ENCODE results near the gene ANKRD9. TPM values are rescaled to one million over a fixed set of nuclear protein-coding genes. Genes with fewer than 3 reads are reported as not detected.

ANKRD9 gene
- total and polyA plus RNA-seq, 9 of the 15 experiments (the other 6 are each of a cell fraction or from before 2014, with no cell fraction given): 0.04 to 32.9 (median 5.3) TPM

DNA sequence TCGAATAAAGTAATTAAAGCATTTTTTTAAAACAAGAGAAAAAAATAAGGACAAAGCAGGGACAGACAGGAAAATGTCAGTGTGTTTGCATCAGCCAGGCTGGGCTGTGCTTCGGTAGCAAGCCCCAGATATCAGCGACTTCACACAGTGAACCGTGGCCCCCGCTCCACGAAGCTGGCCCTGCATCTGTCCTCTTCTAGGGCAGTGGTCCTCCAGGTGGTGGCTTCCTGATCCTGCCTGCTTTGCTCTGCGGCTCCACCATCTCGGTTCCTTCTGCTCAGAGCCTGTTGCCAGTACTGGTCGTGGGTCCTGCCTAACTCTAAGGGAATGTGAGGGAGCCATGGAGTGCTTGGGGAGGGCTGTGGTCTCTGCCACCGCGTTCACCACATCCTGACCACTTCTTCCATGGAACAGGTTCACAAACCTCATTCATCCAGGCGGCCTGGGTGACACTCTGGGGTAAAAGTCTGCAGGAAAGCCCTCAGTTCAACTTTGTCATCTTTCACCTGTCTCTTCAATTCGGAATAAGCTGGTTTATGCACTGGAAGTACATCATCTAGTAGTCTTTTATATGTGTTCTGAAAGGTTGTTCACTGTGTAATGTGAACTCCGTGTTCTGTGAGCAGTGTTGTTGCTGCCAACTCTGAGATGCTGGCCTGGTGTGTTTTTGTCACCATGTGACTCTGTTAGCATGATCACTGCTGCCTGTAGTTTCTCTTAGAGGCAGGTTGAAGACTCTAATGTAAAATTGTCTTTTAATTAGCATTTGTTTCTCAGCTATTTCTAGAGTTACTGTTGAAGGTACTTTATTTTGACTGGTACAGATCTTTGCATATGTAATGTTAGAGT is 47.9 kb downstream of the ANKRD9 start (continued):
- TF ChIP-seq, protein P1, sequence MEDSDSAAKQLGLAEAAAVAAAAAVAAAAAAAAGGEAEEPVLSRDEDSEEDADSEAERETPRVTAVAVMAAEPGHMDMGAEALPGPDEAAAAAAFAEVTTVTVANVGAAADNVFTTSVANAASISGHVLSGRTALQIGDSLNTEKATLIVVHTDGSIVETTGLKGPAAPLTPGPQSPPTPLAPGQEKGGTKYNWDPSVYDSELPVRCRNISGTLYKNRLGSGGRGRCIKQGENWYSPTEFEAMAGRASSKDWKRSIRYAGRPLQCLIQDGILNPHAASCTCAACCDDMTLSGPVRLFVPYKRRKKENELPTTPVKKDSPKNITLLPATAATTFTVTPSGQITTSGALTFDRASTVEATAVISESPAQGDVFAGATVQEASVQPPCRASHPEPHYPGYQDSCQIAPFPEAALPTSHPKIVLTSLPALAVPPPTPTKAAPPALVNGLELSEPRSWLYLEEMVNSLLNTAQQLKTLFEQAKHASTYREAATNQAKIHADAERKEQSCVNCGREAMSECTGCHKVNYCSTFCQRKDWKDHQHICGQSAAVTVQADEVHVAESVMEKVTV (CRISPR knock-in tag; IDR thresholded peaks at IDR 0.05): no peak
- TF ChIP-seq FOXA1 (IDR thresholded peaks at IDR 0.05; ENCODE audit: borderline replicate concordance) (no peak), ZNF384 (IDR thresholded peaks at IDR 0.05; ENCODE audit: low read depth, low read length) (0 out of 2 replicates have a peak, but pooled peaks have one; percentile 27), ZNF282 (CRISPR knock-in tag; IDR thresholded peaks at IDR 0.05) (no peak), FOXP1 (CRISPR knock-in tag; IDR thresholded peaks at IDR 0.05) (no peak), EP400 (IDR thresholded peaks at IDR 0.05) (peak; percentile 32), ZNF780A (CRISPR knock-in tag; IDR thresholded peaks at IDR 0.05) (no peak), NR2C2 (CRISPR knock-in tag; IDR thresholded peaks at IDR 0.05) (no peak), NR2C2 (tag; IDR thresholded peaks at IDR 0.05) (peak; percentile 53; the same call in 1 of the 2 replicates), SOX6 (IDR thresholded peaks at IDR 0.05) (peak; percentile 18; the same call in 1 of the 2 replicates), ZNF134 (CRISPR knock-in tag; conservative IDR thresholded peaks at IDR 0.05) (peak; percentile 85), DDX20 (tag; IDR thresholded peaks at IDR 0.05; ENCODE audit: low read depth) (no peak), L3MBTL2 (IDR thresholded peaks at IDR 0.05) (peak; percentile 93), KDM2B (CRISPR knock-in tag; IDR thresholded peaks at IDR 0.05) (no peak), SMARCA4 (IDR thresholded peaks at IDR 0.05) (peak; percentile 10; the same call in 1 of the 2 replicates), POLR3G (IDR thresholded peaks at IDR 0.05; ENCODE audit: extremely low read depth, insufficient read length, insufficient replicate concordance) (no peak), ZNF583 (CRISPR knock-in tag; IDR thresholded peaks at IDR 0.05) (0 out of 2 replicates have a peak, but pooled peaks have one; percentile 53), MAZ (CRISPR knock-in tag; conservative IDR thresholded peaks at IDR 0.05 in 1 of 2, IDR thresholded peaks at IDR 0.05 in 1 of 2) (0 out of 4 replicates have a peak, but pooled peaks of 1 of the 2 experiments have one; percentile 24), ZSCAN32 (CRISPR knock-in tag; IDR thresholded peaks at IDR 0.05) (peak; percentile 77)
- TF ChIP-seq, protein P2, sequence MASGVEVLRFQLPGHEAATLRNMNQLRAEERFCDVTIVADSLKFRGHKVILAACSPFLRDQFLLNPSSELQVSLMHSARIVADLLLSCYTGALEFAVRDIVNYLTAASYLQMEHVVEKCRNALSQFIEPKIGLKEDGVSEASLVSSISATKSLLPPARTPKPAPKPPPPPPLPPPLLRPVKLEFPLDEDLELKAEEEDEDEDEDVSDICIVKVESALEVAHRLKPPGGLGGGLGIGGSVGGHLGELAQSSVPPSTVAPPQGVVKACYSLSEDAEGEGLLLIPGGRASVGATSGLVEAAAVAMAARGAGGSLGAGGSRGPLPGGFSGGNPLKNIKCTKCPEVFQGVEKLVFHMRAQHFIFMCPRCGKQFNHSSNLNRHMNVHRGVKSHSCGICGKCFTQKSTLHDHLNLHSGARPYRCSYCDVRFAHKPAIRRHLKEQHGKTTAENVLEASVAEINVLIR (CRISPR knock-in tag; IDR thresholded peaks at IDR 0.05): 0 out of 2 replicates have a peak, but pooled peaks have one; percentile 17
- TF ChIP-seq, protein P3, sequence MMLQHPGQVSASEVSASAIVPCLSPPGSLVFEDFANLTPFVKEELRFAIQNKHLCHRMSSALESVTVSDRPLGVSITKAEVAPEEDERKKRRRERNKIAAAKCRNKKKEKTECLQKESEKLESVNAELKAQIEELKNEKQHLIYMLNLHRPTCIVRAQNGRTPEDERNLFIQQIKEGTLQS (IDR thresholded peaks at IDR 0.05): peak; percentile 74; the same call in 1 of the 2 replicates
- TF ChIP-seq, protein P3 (CRISPR knock-in tag; conservative IDR thresholded peaks at IDR 0.05): no peak
- TF ChIP-seq, protein P4, sequence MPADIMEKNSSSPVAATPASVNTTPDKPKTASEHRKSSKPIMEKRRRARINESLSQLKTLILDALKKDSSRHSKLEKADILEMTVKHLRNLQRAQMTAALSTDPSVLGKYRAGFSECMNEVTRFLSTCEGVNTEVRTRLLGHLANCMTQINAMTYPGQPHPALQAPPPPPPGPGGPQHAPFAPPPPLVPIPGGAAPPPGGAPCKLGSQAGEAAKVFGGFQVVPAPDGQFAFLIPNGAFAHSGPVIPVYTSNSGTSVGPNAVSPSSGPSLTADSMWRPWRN (IDR thresholded peaks at IDR 0.05; ENCODE audit: low read depth): no peak
- TF ChIP-seq, protein P5, sequence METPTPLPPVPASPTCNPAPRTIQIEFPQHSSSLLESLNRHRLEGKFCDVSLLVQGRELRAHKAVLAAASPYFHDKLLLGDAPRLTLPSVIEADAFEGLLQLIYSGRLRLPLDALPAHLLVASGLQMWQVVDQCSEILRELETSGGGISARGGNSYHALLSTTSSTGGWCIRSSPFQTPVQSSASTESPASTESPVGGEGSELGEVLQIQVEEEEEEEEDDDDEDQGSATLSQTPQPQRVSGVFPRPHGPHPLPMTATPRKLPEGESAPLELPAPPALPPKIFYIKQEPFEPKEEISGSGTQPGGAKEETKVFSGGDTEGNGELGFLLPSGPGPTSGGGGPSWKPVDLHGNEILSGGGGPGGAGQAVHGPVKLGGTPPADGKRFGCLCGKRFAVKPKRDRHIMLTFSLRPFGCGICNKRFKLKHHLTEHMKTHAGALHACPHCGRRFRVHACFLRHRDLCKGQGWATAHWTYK (CRISPR knock-in tag; IDR thresholded peaks at IDR 0.05): peak; percentile 79
